K562 (cell line): ENCODE data around the gene BRMS1. TPM values are rescaled to one million over a fixed set of nuclear protein-coding genes. Genes with fewer than 3 reads are reported as not detected.

Source experiments
- CREB3 ChIP-seq: fragments of 450-650 bp; conservative IDR thresholded peaks from 2 replicates; pipeline ENCODE4 v1.6.1; 2016; ENCODE audit warnings: missing genetic modification characterization, low read depth, mild to moderate bottlenecking, missing compliant biosample characterization, moderate library complexity
- HCFC1 ChIP-seq: IDR thresholded peaks from 2 replicates; pipeline ENCODE4 v1.6.1; 2012; ENCODE audit warnings: low read depth, low read length, improper control_type of control experiment
- REST ChIP-seq, 2 experiments: fragments of 450-650 bp; formaldehyde crosslinking in 1 of 2; IDR thresholded peaks; 2 replicates each; pipeline versions ENCODE4 v1.4.0 to v1.6.1; 2014 to 2020; ENCODE audit warnings: mild to moderate bottlenecking in 2 of 2, borderline replicate concordance in 1 of 2, low read depth in 1 of 2
- ZBTB17 ChIP-seq: fragments of 450-650 bp; formaldehyde crosslinking; IDR thresholded peaks from 2 replicates; pipeline ENCODE4 v1.4.0; 2020; ENCODE audit warnings: mild to moderate bottlenecking
- polyA plus RNA-seq, 8 experiments: library from polyadenylated mRNA; depleted of rRNA in 4 of 8; stranded (reverse) in 5 of 8; unstranded in 3 of 8; fragments of >200 nt; fragmentation: Nextera tagmentation in 2 of 8; fragmentation: Illumina TruSeq in 1 of 8; extraction: Ambion mirVana in 2 of 8; extraction: Trizol in 1 of 8; gene quantifications; 2 replicates each; pipeline versions ENCODE4 v1.2.1 to v1.2.3, GENCODE V29; 2011 to 2014; ENCODE audit warnings: inconsistent platforms in 1 of 8, missing spikeins in 1 of 8
- total RNA-seq, 7 experiments: library from RNA; depleted of rRNA in 6 of 7; stranded (reverse); fragments of >200 nt in 6 of 7; fragmentation: Illumina TruSeq in 2 of 7; extraction: Trizol in 2 of 7; gene quantifications; 2 replicates each; pipeline versions ENCODE4 v1.2.1 to v1.2.3, GENCODE V29; 2011 to 2021; ENCODE audit warnings: low replicate concordance in 1 of 7
- TF ChIP-seq, protein P1 (sequence below), 3 experiments: fragments of 200-800 bp in 1 of 3; fragments of 250-450 bp in 1 of 3; fragments of 450-650 bp in 1 of 3; sonication (Bioruptor Pico) in 1 of 3; sonication (Bioruptor generic) in 1 of 3; formaldehyde crosslinking in 1 of 3; IDR thresholded peaks; 2 replicates each; pipeline versions ENCODE4 v1.6.1 to v1.8.0; 2016 to 2022; ENCODE audit warnings: mild to moderate bottlenecking in 2 of 3, missing genetic modification characterization in 2 of 3, missing compliant biosample characterization in 1 of 3, moderate library complexity in 1 of 3
- TF ChIP-seq, protein P2 (sequence below): fragments of 200-800 bp; sonication (Bioruptor generic); IDR thresholded peaks from 2 replicates; pipeline ENCODE4 v1.6.1; 2017; ENCODE audit warnings: missing genetic modification characterization, missing compliant biosample characterization

The BRMS1 gene
- total and polyA plus RNA-seq, 9 of the 15 experiments (the other 6 are each of a cell fraction or from before 2014, with no cell fraction given), result 2.2 to 78.8 (median 33.4) TPM

GRCh38 chr11:66328302-66329144 lies 16.4 kb downstream of the BRMS1 start (continued):
- TF ChIP-seq, protein P1, sequence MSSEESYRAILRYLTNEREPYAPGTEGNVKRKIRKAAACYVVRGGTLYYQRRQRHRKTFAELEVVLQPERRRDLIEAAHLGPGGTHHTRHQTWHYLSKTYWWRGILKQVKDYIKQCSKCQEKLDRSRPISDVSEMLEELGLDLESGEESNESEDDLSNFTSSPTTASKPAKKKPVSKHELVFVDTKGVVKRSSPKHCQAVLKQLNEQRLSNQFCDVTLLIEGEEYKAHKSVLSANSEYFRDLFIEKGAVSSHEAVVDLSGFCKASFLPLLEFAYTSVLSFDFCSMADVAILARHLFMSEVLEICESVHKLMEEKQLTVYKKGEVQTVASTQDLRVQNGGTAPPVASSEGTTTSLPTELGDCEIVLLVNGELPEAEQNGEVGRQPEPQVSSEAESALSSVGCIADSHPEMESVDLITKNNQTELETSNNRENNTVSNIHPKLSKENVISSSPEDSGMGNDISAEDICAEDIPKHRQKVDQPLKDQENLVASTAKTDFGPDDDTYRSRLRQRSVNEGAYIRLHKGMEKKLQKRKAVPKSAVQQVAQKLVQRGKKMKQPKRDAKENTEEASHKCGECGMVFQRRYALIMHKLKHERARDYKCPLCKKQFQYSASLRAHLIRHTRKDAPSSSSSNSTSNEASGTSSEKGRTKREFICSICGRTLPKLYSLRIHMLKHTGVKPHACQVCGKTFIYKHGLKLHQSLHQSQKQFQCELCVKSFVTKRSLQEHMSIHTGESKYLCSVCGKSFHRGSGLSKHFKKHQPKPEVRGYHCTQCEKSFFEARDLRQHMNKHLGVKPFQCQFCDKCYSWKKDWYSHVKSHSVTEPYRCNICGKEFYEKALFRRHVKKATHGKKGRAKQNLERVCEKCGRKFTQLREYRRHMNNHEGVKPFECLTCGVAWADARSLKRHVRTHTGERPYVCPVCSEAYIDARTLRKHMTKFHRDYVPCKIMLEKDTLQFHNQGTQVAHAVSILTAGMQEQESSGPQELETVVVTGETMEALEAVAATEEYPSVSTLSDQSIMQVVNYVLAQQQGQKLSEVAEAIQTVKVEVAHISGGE (CRISPR knock-in tag; IDR thresholded peaks at IDR 0.05), result peak in 1 of 3 experiments; percentile 56; a peak in 1 of 6 replicates
- TF ChIP-seq, protein P2, sequence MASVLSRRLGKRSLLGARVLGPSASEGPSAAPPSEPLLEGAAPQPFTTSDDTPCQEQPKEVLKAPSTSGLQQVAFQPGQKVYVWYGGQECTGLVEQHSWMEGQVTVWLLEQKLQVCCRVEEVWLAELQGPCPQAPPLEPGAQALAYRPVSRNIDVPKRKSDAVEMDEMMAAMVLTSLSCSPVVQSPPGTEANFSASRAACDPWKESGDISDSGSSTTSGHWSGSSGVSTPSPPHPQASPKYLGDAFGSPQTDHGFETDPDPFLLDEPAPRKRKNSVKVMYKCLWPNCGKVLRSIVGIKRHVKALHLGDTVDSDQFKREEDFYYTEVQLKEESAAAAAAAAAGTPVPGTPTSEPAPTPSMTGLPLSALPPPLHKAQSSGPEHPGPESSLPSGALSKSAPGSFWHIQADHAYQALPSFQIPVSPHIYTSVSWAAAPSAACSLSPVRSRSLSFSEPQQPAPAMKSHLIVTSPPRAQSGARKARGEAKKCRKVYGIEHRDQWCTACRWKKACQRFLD (CRISPR knock-in tag), result peak; percentile 54; the same call in 1 of the 2 replicates
- TF ChIP-seq ZBTB17 (CRISPR knock-in tag) (no peak), HCFC1 (peak; percentile 24; the same call in 1 of the 2 replicates), REST (IDR thresholded peaks at IDR 0.05; ENCODE audit: borderline replicate concordance) (peak; percentile 91), REST (CRISPR knock-in tag; IDR thresholded peaks at IDR 0.05; ENCODE audit: low read depth) (peak; percentile 80; the same call in 1 of the 2 replicates), CREB3 (tag) (peak; percentile 25; the same call in 1 of the 2 replicates)
